H1 (cell line): ENCODE data around the gene ATG9B. TPM values are rescaled to one million over a fixed set of nuclear protein-coding genes. Genes with fewer than 3 reads are reported as not detected.

Experiments
- ZNF274 ChIP-seq: IDR thresholded peaks from 2 replicates; pipeline ENCODE4 v1.7.0; 2012; ENCODE audit warnings: low read length, borderline replicate concordance; ENCODE audit errors: extremely low read depth
- polyA plus RNA-seq, 7 experiments: library from polyadenylated mRNA; depleted of rRNA in 3 of 7; stranded (reverse) in 5 of 7; unstranded in 2 of 7; fragments of >200 nt in 5 of 7; fragments of 200-250 nt in 2 of 7; gene quantifications; 1 replicate in 5 of 7; 2 replicates in 1 of 7; 4 replicates in 1 of 7; pipeline versions ENCODE4 v1.2.1 to v1.2.3, GENCODE V29; 2011 to 2013; ENCODE audit warnings: missing spikeins in 2 of 7, mixed read lengths in 2 of 7
- total RNA-seq: library from RNA; stranded (reverse); fragmentation: NEBNext Ultra II Directional; extraction: Animal tissue kit (Norgen Biotek cat#: 25700); gene quantifications from 2 replicates; pipeline ENCODE4 v1.2.1, GENCODE V29; 2021

Gene ATG9B
- total and polyA plus RNA-seq, 2 of the 8 experiments (the other 6 are each of a cell fraction or from before 2014, with no cell fraction given): 1.4 to 2.3 TPM

GRCh38 chr7:150966002-150966401 lies 58.3 kb downstream of the ATG9B start (continued):
- TF ChIP-seq ZNF274: no peak
- TF ChIP-seq, all 59 proteins: peak for 2
